Measurements from ENCODE around the gene SHANK1.

GRCh38 chr19:50628551-50628950, 91.1 kb downstream of the SHANK1 start:
- TF ChIP-seq CTCF (IDR thresholded peaks at IDR 0.05) (no peak), POLR2A (IDR thresholded peaks at IDR 0.05) (no peak)
